GM12874 (cell line): ENCODE data around the gene STUM.

Experiments used
- CTCF ChIP-seq: IDR thresholded peaks from 2 replicates; pipeline ENCODE4 v1.5.1; 2011; ENCODE audit warnings: low read depth, mild to moderate bottlenecking, control low read depth, low read length, moderate library complexity; ENCODE audit not compliant: insufficient read depth

The STUM gene

GRCh38 chr1:226652613-226653012 lies 104.0 kb downstream of the STUM start:
- no peak for TF ChIP-seq CTCF

GRCh38 chr1:226653311-226653921 lies 104.9 kb downstream of the STUM start:
- no peak for TF ChIP-seq CTCF

- no peak for TF ChIP-seq CTCF
Measured at GRCh38 chr1:226654046-226654667, 105.6 kb downstream of the STUM start.

- no peak for TF ChIP-seq CTCF
Measured at GRCh38 chr1:226654668-226655055, 106.1 kb downstream of the STUM start.

GRCh38 chr1:226655251-226656163 lies 106.9 kb downstream of the STUM start:
- no peak for TF ChIP-seq CTCF

GRCh38 chr1:226656201-226656600 lies 107.6 kb downstream of the STUM start:
- TF ChIP-seq CTCF = no peak

- TF ChIP-seq CTCF = no peak
Measured at GRCh38 chr1:226656601-226657277, 108.2 kb downstream of the STUM start.
